ACC112 (cell line): Measurements from ENCODE around the gene BRIX1.
"Not testable (repeated sequence)": the region's sequence is repeated elsewhere in the genome, so short reads cannot be mapped to it uniquely, and the experiment has no call there.

Experiments
- H2AFZ ChIP-seq: fragments of 200-600 bp; sonication (generic); one replicate; pipeline ENCODE4 v1.6.0; 2017; ENCODE audit warnings: antibody characterized with exemption, low read length; ENCODE audit not compliant: unreplicated experiment
- H3K27ac ChIP-seq: fragments of 200-600 bp; sonication (generic); 2 replicates; pipeline ENCODE4 v1.5.1; 2014; ENCODE audit warnings: low read depth, mild to moderate bottlenecking, antibody characterized with exemption, low read length, moderate library complexity
- H3K27me3 ChIP-seq: fragments of 200-600 bp; sonication (generic); 2 replicates; pipeline ENCODE4 v1.6.1; 2014; ENCODE audit warnings: mild to moderate bottlenecking, antibody characterized with exemption, low read length, moderate library complexity, mixed read lengths; ENCODE audit not compliant: insufficient read depth
- H3K36me3 ChIP-seq: fragments of 200-600 bp; sonication (generic); 2 replicates; pipeline ENCODE4 v1.6.1; 2016; ENCODE audit warnings: mild to moderate bottlenecking, antibody characterized with exemption, low read length, moderate library complexity, mixed read lengths; ENCODE audit not compliant: insufficient read depth
- H3K4me1 ChIP-seq: fragments of 200-600 bp; sonication (generic); one replicate; pipeline ENCODE4 v1.6.1; 2016; ENCODE audit warnings: low read length, mixed read lengths; ENCODE audit not compliant: insufficient read depth, unreplicated experiment, control insufficient read depth
- H3K4me3 ChIP-seq: fragments of 200-600 bp; sonication (generic); 2 replicates; pipeline ENCODE4 v1.5.1; 2014; ENCODE audit warnings: mild to moderate bottlenecking, low read depth, low read length
- H3K79me2 ChIP-seq: fragments of 200-600 bp; sonication (generic); one replicate; pipeline ENCODE4 v1.6.0; 2016; ENCODE audit warnings: low read length; ENCODE audit not compliant: control insufficient read depth, unreplicated experiment, insufficient read depth

BRIX1 gene

GRCh38 chr5:34967540-34967939, 52.0 kb downstream of the BRIX1 start:
- H3K36me3 ChIP-seq = no peaks in the 10 kb centered on the region
- H2AFZ ChIP-seq = no peak overlapping the region
- H3K79me2 ChIP-seq = no peaks in the 10 kb centered on the region
- no peak overlapping the region for H3K4me3 ChIP-seq
- H3K4me1 ChIP-seq = no peaks in the 10 kb centered on the region
- no peaks in the 10 kb centered on the region for H3K27me3 ChIP-seq
- no peak overlapping the region for H3K27ac ChIP-seq

GRCh38 chr5:34968258-34968657, 52.7 kb downstream of the BRIX1 start:
- Histone ChIP-seq H3K79me2 (no peaks in the 10 kb centered on the region), H2AFZ (no peak overlapping the region), H3K36me3 (no peaks in the 10 kb centered on the region), H3K27ac (no peak overlapping the region), H3K4me3 (no peak overlapping the region), H3K4me1 (no peaks in the 10 kb centered on the region), H3K27me3 (no peaks in the 10 kb centered on the region)

GRCh38 chr5:34970552-34970951, 55.0 kb downstream of the BRIX1 start:
- no peaks in the 10 kb centered on the region for H3K4me1 ChIP-seq
- H3K27ac ChIP-seq = no peak overlapping the region
- no peaks in the 10 kb centered on the region for H3K36me3 ChIP-seq
- no peak overlapping the region for H3K4me3 ChIP-seq
- peaks cover 9% of the 10 kb centered on the region for H3K27me3 ChIP-seq
- H2AFZ ChIP-seq = no peak overlapping the region
- no peaks in the 10 kb centered on the region for H3K79me2 ChIP-seq

GRCh38 chr5:34971655-34972054, 56.1 kb downstream of the BRIX1 start:
- not testable (repeated sequence) for H2AFZ ChIP-seq, H3K4me3 ChIP-seq, H3K4me1 ChIP-seq, H3K36me3 ChIP-seq, H3K79me2 ChIP-seq, H3K27ac ChIP-seq
- peaks cover 20% of the 10 kb centered on the region for H3K27me3 ChIP-seq
